HG03571 (cell line): ENCODE data around the gene CDK14.

Experiments
- ATAC-seq: cut with Tn5 transposase; IDR thresholded peaks from one replicate; pipeline ENCODE4 v1.9.1; 2021; ENCODE audit not compliant: unreplicated experiment

Gene CDK14

GRCh38 chr7:91239772-91240171 lies 643.7 kb downstream of the CDK14 start:
- ATAC-seq = no peak

GRCh38 chr7:91240376-91240941 lies 644.3 kb downstream of the CDK14 start:
- no peak for ATAC-seq

- no peak for ATAC-seq
Measured at GRCh38 chr7:91242097-91242844, 646.1 kb downstream of the CDK14 start.

- ATAC-seq = no peak
Measured at GRCh38 chr7:91243591-91244301, 647.6 kb downstream of the CDK14 start.

- no peak for ATAC-seq
Measured at GRCh38 chr7:91247500-91247899, 651.4 kb downstream of the CDK14 start.

- ATAC-seq = no peak
Measured at GRCh38 chr7:91248996-91249395, 652.9 kb downstream of the CDK14 start.

- no peak for ATAC-seq
Measured at GRCh38 chr7:91249506-91250233, 653.5 kb downstream of the CDK14 start.

- no peak for ATAC-seq
Measured at GRCh38 chr7:91250706-91251105, 654.6 kb downstream of the CDK14 start.

GRCh38 chr7:91251877-91252276 lies 655.8 kb downstream of the CDK14 start:
- ATAC-seq = no peak
